Measurements from ENCODE around the gene ITPR3. TPM values are rescaled to one million over a fixed set of nuclear protein-coding genes. Genes with fewer than 3 reads are reported as not detected.
A peak's percentile ranks its signal among the peaks of the same experiment; 100 is the strongest.
"Not testable (repeated sequence)": the region's sequence is repeated elsewhere in the genome, so short reads cannot be mapped to it uniquely, and the experiment has no call there.

The ITPR3 gene
- total RNA-seq, 2 experiments from 2014 or later = 64.2 to 65.8 TPM

DNA sequence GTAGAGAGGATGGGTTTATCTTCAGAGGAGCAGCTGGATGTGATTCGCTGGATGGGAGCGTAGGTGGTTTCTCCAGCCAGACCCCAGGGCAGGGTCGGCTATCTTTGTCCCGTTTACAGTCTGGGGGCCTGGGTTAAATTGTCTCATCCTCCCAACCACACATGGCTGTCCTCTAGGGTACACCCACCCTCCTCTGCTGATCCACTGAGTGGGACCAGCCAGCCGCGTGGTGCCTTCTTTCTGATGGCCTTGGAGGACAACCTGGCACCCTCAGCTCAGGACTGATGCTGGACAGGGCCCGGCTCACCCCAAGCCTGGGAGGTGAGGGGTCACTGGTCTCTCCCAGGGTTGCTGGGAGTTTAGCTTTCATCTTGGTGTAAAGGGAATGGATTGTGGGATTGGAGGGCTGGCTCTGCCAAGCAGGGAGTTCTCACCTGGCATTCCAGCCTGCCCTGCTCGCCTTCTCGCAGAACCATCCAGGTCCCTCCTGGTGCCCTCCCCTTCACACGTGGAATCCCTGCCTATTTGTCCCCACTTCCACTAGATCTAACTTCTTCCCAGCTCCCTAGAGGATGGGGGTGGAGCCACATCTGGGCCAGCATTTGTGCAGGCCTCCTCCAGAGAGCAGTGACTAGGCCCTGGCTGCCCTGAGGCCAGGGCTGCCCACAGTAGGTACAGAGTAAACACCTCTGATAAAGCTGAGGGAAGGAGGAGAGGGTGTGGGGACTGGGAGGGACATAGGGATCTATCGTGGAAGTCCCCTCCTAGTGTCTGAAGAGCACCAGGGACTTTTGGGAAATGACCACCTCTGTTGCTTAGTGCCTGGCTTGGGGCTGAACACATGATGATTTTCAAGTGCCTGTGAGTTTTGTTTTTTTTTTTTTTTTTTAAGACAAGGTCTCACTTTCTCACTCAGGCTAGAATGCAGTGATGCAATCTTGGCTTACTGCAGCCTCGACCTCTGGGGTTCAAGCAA is 1.6 kb downstream of the ITPR3 start:
- peak overlapping the region; percentile 85 for H3K27ac Mint-ChIP-seq
- peaks cover 19% of the 10 kb centered on the region for H3K36me3 Mint-ChIP-seq (ENCODE audit: low read depth)
- DNase-seq = no peak
- peak overlapping the region; percentile 91 for H3K4me3 Mint-ChIP-seq
- ChIA-PET CTCF (interaction anchor here (0.8 to 3.3 kb wide), 7 partner anchors 10 to 94 kb away, joined by 3 to 16 read pairs (median 5); no protein-coding TSS in a partner anchor), POLR2A (interaction anchor here (0.5 kb wide), 1 partner anchor 1792 kb away, joined by 3 read pairs; no protein-coding TSS in a partner anchor)
- H3K27me3 Mint-ChIP-seq = no peaks in the 10 kb centered on the region
- H3K9me3 Mint-ChIP-seq = no peaks in the 10 kb centered on the region
- H3K4me1 Mint-ChIP-seq = peaks cover 61% of the 10 kb centered on the region

DNA sequence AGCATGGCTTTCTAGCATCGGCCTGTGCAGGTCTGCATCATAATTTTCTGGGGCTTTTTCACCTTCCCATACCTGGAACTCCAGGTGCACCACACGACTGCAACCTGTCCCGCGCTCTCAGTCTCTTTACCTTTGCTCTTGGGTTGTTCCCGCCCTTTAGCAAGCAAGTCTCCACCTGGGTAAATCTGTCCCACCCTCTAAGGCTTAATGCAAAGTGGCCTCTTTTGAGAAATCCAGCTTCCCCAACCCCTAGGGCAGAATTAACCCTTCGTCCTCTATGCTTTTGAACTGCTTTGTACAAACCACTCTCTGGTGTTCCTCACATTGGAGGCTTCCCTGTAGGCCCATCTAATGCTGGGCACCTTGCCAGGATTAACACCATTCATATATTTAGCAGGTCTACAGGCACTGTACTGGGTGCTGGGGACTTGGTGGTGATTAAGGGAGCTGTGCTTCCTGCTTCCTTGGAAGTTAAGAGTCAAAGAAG is 2.8 kb downstream of the ITPR3 start:
- Mint-ChIP-seq H3K4me3 (peak overlapping the region; percentile 91), H3K36me3 (ENCODE audit: low read depth) (peaks cover 19% of the 10 kb centered on the region), H3K27ac (peak overlapping the region; percentile 16), H3K9me3 (no peaks in the 10 kb centered on the region), H3K4me1 (peaks cover 65% of the 10 kb centered on the region), H3K27me3 (no peaks in the 10 kb centered on the region)
- ChIA-PET POLR2A (no interaction called here), CTCF (interaction anchor here (0.8 kb wide), 1 partner anchor 35 kb away, joined by 3 read pairs; no protein-coding TSS in a partner anchor)
- no peak for DNase-seq

DNA sequence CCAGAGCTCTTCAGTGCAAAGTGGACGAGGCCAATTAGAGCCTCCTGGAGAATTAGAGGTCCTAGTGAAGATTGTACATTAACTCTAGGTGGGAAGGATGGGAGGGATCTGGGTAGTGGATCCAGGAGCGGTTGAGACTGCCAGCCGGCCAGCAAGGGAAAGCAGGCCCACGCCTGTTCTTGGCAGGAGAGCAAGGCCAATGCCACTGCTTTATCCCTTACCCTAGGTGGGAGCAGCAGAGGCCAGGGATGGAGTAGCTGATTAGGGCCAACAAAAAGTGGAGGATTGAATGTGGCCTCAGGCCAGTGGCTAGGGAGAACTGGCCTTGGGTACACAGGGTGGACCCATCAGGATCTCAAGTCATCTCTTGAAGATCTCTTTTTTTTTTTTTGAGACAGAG is 3.7 kb downstream of the ITPR3 start:
- no peak for DNase-seq
- no peaks in the 10 kb centered on the region for H3K9me3 Mint-ChIP-seq
- no peaks in the 10 kb centered on the region for H3K27me3 Mint-ChIP-seq
- ChIA-PET CTCF (interaction anchor here (0.8 to 1.6 kb wide), 2 partner anchors 34 to 121 kb away, joined by 3 read pairs; no protein-coding TSS in a partner anchor), POLR2A (no interaction called here)
- H3K4me1 Mint-ChIP-seq = peaks cover 60% of the 10 kb centered on the region
- H3K4me3 Mint-ChIP-seq = no peak overlapping the region
- H3K27ac Mint-ChIP-seq = peak overlapping the region; percentile 72
- H3K36me3 Mint-ChIP-seq (ENCODE audit: low read depth) = peaks cover 19% of the 10 kb centered on the region

DNA sequence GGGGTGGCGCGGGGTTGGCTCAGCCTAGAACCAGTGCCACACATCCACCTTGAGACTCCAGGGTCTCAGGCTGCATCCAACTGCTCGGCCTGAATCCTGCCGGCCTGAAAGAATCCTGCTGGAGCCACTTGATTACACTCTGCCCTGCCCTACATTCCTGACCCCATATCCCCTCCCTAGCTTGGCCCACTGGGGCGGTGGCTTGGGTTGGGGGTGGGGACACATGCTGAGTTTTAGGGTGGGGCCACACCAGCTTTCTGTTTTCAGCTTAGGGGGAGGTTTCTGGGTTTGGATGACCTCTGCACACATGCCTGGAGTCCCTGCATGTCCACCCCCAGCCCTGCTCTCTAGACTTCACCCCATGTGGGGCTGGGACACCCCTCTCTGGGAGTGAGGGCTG is 6.8 kb downstream of the ITPR3 start:
- no peak for DNase-seq
- Mint-ChIP-seq H3K27ac (no peak overlapping the region), H3K36me3 (ENCODE audit: low read depth) (peaks cover 30% of the 10 kb centered on the region), H3K4me3 (no peak overlapping the region), H3K9me3 (no peaks in the 10 kb centered on the region), H3K4me1 (peaks cover 70% of the 10 kb centered on the region), H3K27me3 (no peaks in the 10 kb centered on the region)
- ChIA-PET POLR2A (no interaction called here), CTCF (no interaction called here)

DNA sequence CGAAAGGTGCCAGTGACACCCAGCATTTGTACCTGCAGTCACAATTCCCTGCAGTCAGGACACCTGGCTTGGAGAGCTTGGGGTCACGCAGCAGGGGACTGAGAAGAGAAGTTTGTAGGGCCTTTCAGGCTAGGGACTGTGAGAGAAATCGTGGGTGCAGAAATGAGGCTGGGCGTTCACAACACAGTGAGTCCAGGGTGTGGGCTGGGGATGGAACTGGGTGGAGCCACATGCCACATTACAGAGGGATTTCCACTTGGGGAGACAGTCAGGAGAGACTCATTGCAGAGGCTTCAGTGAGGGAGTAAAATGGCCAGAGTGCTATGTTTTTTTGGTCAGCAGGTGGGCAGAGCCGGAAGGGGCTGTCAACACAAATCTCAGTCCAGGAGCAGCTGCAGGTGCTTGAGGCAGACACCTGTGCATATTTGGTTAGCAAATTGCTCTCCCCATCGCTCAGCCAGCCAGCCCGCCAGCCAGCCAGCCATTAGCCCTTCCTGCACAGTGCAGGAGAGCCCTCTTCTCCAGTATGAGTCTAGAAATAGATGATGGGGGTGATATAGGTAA is 7.4 kb downstream of the ITPR3 start:
- no peaks in the 10 kb centered on the region for H3K27me3 Mint-ChIP-seq
- no peak for DNase-seq
- peaks cover 69% of the 10 kb centered on the region for H3K4me1 Mint-ChIP-seq
- no peak overlapping the region for H3K27ac Mint-ChIP-seq
- H3K36me3 Mint-ChIP-seq (ENCODE audit: low read depth) = peaks cover 33% of the 10 kb centered on the region
- ChIA-PET CTCF (interaction anchor here (0.7 to 1.6 kb wide), 2 partner anchors 21 to 66 kb away, joined by 3 to 5 read pairs; no protein-coding TSS in a partner anchor), POLR2A (no interaction called here)
- H3K9me3 Mint-ChIP-seq = no peaks in the 10 kb centered on the region
- no peak overlapping the region for H3K4me3 Mint-ChIP-seq

DNA sequence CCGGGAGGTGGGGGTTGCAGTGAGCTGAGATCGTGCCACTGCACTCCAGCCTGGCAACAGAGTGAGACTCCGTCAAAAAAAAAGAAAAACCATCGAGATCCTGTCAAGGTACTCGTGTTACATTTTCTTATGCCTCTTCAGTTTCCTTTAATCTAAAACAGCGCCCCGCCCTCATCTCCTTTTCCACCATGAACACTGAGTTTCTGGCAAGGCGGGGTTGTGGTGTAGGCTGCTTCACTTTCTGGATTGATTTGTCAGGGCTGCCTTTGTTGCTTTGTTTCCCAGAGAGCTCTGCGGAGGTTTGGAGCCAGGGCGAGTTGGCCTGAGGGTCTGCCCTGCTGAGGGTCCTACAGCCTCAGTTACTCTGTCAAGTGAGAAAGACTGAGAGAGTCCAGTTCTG is 8.9 kb downstream of the ITPR3 start:
- ChIA-PET CTCF (interaction anchor here (0.7 to 1.0 kb wide), 2 partner anchors 9 to 28 kb away, joined by 3 to 4 read pairs; no protein-coding TSS in a partner anchor), POLR2A (no interaction called here)
- peaks cover 25% of the 10 kb centered on the region for H3K36me3 Mint-ChIP-seq (ENCODE audit: low read depth)
- H3K4me1 Mint-ChIP-seq = peaks cover 65% of the 10 kb centered on the region
- H3K27me3 Mint-ChIP-seq = no peaks in the 10 kb centered on the region
- peak; percentile 68 for DNase-seq
- no peak overlapping the region for H3K4me3 Mint-ChIP-seq
- H3K9me3 Mint-ChIP-seq = no peaks in the 10 kb centered on the region
- H3K27ac Mint-ChIP-seq = peak overlapping the region; percentile 50

DNA sequence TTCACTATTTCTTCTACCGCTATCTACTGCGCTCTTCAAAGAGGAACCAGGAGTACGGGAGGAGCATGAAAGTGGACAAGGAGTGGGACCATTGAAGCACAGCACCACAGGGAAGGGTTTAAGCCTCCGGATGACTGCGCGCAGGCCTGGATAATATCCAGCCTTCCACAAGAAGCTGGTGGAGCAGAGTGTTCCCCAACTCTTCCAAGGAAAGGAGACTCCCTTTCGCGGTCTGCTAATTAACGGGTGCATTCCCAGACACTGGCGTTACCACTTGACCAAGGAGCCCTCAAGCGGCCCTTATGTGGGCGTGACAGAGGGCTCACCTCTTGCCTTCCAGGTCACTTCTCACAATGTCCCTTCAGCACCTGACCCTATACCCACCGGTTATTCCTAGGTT is 10.4 kb downstream of the ITPR3 start:
- DNase-seq, H3K27ac Mint-ChIP-seq, H3K9me3 Mint-ChIP-seq, H3K4me3 Mint-ChIP-seq, H3K27me3 Mint-ChIP-seq, POLR2A ChIA-PET: not testable (repeated sequence)
- Mint-ChIP-seq H3K4me1 (peaks cover 70% of the 10 kb centered on the region), H3K36me3 (ENCODE audit: low read depth) (peaks cover 29% of the 10 kb centered on the region)
- CTCF ChIA-PET = interaction anchor here (0.8 to 1.6 kb wide), 6 partner anchors 10 to 34 kb away, joined by 3 to 11 read pairs (median 6); partner anchors contain the start of gene ITPR3

DNA sequence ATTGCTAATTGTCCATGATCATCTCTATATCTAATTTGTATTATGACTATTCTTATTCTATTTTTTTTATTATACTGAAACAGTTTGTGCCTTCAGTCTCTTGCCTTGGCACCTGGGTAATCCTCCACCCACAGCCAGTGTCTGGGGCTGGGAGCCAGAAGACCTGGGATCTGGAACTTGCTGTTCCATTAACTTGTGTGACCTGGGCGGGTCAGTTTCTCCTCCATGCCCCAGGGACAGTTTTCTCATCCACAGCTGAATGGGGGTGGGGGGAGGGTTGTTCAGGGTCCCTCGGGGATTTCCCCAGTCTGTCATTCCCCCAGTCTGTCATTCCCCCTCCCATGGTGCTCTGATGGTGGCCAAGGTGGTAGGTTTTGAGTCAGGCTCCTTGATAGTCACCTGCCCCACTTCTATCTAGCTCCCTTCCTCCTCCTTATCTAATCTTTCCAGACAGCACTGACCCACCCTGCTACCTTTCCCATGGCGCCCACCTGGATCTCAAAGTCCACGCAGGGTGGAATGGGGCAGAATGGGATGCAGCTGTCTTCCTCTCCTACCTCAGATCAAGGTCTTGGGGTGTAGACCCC is 10.9 kb downstream of the ITPR3 start:
- H3K36me3 Mint-ChIP-seq (ENCODE audit: low read depth) = peaks cover 30% of the 10 kb centered on the region
- H3K27me3 Mint-ChIP-seq = no peaks in the 10 kb centered on the region
- ChIA-PET POLR2A (no interaction called here), CTCF (interaction anchor here (0.5 to 1.6 kb wide), 8 partner anchors 11 to 346 kb away, joined by 3 to 11 read pairs (median 4); partner anchors contain the start of gene ITPR3)
- no peak overlapping the region for H3K27ac Mint-ChIP-seq
- H3K4me3 Mint-ChIP-seq = no peak overlapping the region
- H3K9me3 Mint-ChIP-seq = no peaks in the 10 kb centered on the region
- H3K4me1 Mint-ChIP-seq = peaks cover 75% of the 10 kb centered on the region
- no peak for DNase-seq

DNA sequence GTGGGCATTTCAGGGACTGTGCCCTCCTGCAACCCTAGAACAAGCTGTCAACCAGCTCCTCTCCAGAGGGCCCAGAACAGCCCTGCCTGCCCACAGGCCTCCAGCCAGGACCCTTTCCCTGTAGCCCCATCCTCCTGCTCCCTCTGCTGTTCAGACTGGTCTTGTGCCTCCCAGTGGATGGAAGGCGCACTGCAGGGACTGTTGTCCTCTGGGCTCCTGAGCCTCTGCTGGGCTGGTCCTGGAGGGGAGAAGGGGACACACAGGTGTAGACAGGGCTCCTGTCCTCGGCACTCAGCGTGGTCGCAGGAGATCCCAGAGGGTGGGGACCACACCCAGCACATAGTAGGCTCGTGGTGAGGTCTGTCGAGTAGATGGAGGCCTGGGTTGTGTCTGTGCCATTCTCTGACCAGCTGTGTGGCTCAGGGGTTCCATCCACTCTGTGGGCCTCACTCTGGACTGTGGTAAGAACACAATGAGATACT is 11.5 kb downstream of the ITPR3 start:
- peaks cover 25% of the 10 kb centered on the region for H3K36me3 Mint-ChIP-seq (ENCODE audit: low read depth)

DNA sequence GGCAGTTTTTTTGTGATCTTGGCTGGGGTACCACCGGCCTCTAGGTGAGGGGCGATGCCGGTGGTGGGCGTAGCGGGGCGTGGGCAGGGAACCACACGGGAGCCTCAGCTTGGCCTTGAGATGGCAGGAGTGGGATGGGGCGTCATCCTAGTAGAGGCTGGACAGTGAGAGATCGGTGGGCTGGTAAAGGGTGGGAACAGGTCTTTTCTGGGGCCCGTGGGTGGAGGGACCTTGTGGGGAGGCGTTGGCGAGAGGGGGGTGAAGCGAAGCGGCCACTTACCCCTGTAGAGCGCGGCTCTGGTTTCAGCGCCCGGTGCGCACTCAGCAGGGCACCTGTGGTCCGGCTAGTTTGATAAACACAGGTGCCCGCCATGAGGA is 12.0 kb downstream of the ITPR3 start:
- Mint-ChIP-seq H3K27me3 (no peaks in the 10 kb centered on the region), H3K4me3 (peak overlapping the region; percentile 70), H3K36me3 (ENCODE audit: low read depth) (peaks cover 25% of the 10 kb centered on the region), H3K27ac (no peak overlapping the region), H3K4me1 (peaks cover 76% of the 10 kb centered on the region), H3K9me3 (no peaks in the 10 kb centered on the region)
- ChIA-PET POLR2A (no interaction called here), CTCF (interaction anchor here (1.2 to 1.6 kb wide), 2 partner anchors 12 to 22 kb away, joined by 4 to 11 read pairs; partner anchors contain the start of gene ITPR3)
- no peak for DNase-seq

More for the DNA sequence above, 11.5 kb downstream of the ITPR3 start:
- peak; percentile 57 for DNase-seq
- ChIA-PET CTCF (interaction anchor here (0.5 to 1.6 kb wide), 8 partner anchors 11 to 346 kb away, joined by 3 to 11 read pairs (median 4); partner anchors contain the start of gene ITPR3), POLR2A (no interaction called here)
- Mint-ChIP-seq H3K4me3 (peak overlapping the region; percentile 70), H3K27ac (peak overlapping the region; percentile 54), H3K4me1 (peaks cover 76% of the 10 kb centered on the region), H3K9me3 (no peaks in the 10 kb centered on the region), H3K27me3 (no peaks in the 10 kb centered on the region)

DNA sequence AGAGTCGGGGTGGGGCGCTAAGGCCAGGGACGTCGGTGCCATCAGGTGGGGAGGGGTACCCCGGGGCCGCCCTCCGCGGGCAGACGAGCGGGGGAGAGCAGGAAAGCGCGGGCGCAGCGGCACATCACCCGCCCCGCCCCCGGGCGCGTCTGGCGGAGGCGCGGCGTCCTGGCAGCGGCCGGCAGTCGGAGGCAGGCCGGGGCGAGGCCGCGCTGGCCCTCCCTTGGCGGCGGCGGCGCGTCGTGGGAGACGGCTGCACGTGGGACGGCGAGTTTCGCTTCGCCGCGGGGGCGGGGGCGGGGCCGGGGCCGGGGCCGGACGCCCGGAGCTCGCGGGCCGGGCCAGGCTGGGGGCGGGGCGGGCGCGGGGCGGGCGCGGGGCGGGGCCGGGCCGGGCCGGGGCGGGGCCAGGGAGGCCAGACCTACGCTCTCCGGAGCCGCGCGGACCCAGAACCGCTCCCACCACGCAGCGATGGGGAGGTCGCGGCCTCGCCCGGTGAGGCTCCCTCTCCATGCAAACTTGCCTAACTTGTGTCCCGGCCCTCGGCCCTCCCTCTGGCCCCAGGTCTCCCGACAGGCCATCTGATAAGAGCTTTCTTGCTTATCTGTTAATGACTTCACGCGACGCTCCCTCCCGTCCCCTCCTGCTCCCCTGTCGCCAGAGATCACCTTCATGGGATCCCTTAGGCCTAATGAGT is 12.5 kb downstream of the ITPR3 start:
- Mint-ChIP-seq H3K36me3 (ENCODE audit: low read depth) (peaks cover 25% of the 10 kb centered on the region), H3K27me3 (no peaks in the 10 kb centered on the region), H3K4me3 (peak overlapping the region; percentile 71), H3K4me1 (peaks cover 76% of the 10 kb centered on the region), H3K27ac (peak overlapping the region; percentile 66), H3K9me3 (no peaks in the 10 kb centered on the region)
- POLR2A ChIA-PET = no interaction called here
- DNase-seq = peak; percentile 53
- CTCF ChIA-PET = interaction anchor here (1.0 to 1.6 kb wide), 2 partner anchors 12 to 50 kb away, joined by 3 to 11 read pairs; partner anchors contain the start of gene ITPR3
